GM21576 (cell line): Measurements from ENCODE around the gene KIF23.
A peak's percentile ranks its signal among the peaks of the same experiment; 100 is the strongest.
"Not testable (repeated sequence)": the region's sequence is repeated elsewhere in the genome, so short reads cannot be mapped to it uniquely, and the experiment has no call there.

Experiments used
- ATAC-seq: cut with Tn5 transposase; IDR thresholded peaks from one replicate; pipeline ENCODE4 v1.9.1; 2021; ENCODE audit warnings: mild to moderate bottlenecking, moderate library complexity; ENCODE audit not compliant: unreplicated experiment

KIF23 gene

DNA sequence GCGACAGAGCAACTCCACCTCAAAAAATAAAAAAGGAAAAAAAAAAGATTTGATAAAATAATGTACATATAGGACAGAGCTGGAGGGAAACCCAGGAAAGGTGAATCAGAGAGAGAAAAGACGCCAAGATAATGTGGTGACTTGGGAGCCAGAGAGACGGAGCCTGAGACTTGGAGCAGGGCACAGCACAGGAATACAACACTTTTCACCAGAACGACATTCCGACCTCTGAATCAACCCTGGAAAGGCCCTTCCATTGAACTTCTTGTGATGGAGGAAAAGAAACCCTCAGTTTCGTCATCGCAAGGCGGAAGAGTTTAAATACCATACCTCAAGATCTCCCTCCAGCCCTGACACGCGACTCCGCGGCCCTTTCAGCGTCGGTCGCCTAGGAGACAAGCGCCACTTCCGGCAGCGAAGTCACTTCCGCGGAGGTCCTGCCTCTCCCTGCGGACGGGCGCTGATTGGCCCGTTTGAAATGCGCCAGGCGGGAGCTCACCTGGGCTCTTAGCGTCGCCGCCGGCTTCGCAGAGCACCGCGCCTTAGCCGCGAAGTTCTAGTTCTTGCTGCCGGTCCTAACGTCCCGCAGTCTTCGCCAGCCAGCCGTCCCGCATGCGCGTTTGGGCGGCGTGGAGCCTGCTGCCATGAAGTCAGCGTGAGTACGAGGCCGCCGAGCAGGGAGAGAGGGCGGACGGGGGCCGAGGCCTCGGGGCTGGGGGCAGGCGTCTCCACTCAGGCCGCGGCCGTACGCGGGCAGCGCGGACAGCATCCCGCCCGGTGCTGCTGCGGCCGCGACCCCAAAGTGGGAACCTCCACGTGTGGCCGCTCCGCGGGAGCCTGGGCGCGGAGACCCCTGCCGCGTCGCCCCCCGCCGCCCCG lies at the start of gene KIF23:
Gene KIF23, plus strand, starts transcription at position 528 of the 879 bp plus-strand sequence. Its CDS starts 117 bp downstream, at position 645.
- ATAC-seq, result peak; percentile 93

DNA sequence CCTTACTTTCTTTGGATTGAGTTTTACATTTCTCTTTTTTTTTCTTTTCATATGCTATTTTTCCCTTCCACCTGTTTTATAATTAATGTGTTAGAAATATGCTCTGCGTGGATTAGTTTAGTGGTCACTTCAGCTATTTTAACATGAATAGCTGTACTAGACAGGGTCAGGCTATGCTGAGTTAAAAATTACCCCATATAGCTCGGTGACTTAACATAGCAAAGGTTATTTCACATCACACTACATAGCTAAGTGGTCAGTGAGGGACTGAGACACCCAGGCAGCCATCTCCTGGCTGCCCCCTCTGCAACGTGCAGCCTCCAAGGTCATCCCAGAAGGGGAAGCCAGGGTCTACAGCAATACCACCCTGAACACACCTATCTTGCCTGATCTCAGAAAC lies 46.9 kb upstream of the KIF23 start:
- no peak for ATAC-seq

DNA sequence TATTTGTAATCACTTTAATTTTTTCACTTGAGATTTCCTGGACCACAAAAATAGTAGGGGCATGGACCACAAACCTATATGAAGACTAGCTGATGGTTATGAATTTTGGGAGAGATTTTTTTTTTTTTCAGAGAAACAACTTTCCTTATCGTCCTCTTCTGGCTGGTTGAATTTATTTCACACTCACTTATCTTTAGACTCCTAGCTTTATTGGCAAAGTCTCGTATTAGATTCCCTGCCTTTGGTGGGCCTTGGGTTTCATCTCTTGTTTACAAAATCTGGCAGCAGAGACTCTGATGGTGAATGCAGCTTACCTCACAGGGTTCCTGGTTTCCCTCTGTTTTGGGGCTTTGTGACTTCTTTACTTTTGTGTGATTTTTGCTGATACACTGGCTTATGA lies 44.5 kb upstream of the KIF23 start:
- no peak for ATAC-seq

DNA sequence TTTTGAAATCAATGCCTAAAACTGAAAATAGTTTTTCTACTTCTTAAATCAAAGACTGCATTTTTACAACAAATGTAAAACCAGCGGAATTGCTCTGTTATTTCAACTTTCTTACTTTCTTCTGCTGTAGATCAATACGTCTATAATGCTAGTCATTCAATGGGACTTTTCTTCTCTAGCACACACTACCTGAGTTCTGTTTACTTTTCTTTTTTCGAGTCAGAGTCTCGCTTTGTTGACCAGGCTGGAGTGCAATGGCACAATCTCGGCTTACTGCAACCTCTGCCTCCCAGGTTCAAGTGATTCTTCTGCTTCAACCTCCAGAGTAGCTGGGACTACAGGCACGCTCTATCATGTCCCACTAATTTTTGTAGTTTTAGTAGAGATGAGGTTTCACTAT lies 40.7 kb upstream of the KIF23 start:
- ATAC-seq, result no peak

DNA sequence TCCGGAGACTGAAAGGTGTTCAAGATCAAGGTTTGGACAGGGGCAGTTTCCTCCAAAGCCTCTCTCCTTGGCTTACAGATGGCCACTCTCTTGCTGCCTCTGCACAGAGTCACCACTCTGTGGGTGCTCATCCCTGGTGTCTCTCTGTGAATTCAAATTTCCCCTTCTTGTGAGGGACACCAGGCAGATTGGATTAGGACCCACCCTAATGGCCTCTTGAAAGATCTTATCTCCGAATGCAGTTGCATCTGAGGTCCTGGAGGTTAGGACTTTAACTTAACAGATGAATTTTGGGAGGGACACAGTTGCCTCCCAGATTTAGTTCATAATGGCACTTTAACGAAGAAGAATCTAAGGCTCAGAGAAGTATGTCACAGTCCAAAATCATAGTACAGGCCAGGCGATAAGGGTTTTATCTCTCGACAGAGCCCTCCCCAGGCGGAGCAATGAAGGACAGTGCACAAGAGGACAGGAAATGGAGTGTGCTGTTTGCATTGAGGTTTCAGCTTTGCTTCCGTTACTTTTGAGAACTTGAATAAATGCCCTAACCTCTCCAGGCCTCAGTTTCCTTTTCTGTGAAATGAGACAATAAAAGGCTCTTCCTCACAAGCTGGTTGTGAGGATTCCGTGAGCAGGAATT lies 38.9 kb upstream of the KIF23 start:
- ATAC-seq, result no peak

DNA sequence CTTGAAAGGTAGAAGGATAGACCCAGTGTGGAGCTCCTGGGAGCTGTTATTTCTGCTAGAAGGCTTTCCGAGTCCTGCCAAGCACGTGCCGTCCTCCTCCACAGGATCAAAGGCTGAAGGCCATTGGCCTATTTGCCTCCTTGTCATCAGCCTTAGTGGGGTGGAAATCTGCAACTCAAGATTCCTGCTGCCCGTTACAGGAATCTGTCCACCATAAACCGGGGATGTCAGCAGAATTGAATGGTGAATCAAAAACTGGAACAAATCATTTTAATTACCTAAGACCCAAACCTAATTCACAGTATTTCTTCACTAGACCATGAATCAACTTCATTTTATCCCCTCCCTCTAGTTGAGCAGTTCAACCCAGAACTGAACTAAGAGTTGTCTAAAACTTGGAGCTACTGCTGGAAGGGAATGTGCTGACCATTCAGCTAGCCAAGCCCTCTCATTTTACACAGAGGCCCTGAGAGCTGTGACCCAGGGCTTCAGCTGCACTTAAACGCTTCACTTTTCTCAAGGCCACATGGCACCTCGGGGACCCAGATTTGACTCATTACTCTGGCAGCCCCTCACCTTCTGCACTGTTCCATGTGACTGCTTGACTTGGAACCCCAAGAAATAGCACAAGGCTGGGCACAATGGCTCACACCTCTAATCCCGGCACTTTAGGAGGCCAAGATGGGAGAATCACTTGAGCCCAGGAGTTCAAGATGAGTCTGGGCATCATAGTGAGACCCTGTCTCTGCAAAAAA lies 36.8 kb upstream of the KIF23 start:
- ATAC-seq, result no peak

DNA sequence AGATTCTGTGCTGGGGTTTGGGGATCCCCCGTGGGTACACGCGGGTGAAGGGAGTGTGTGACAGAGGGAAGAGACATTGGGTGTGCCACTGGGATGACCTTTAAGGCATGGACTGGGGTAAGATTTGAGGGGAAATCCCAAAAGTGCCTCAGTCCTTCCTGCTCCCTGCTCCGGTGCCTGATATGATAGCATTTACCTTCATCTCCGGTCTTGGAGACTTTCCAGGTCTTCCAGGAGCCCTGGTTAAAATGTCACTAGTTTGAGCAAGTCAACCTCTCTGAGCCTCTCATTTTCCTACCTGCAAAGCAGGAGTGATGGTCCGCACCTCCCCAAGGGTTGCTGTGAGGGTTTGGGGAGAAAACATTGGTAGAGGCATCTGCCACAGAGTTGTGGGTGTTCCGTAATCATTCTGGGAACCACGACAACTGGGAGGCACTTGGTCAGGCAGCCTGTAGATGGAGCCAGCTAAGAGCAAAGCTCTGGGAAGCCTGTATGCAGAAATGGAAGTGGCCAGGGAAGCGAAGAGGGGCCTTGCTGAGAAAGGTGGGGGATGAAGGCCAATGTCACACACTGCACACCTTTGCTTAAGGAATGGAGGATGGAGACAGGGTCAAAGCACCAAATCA lies 33.9 kb upstream of the KIF23 start:
- ATAC-seq, result no peak

DNA sequence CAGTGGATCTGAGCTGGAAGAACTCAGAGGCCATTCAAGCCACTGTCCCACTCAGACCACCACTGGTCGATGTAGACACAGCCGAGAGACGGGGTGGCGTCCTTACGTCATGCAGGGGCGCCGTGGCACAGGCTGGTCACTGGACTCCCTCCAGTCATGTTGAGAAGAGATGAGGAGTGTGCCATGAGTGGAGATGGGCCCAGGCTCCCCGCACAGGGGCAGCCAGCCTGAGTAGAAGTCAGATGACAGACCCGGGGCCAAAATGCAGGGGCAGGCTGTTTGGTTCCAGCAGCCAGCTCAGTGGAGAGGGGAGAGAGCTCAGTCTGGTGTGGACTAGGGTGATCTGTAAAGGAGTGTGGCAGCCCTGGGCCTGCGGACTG lies 33.4 kb upstream of the KIF23 start:
- no peak for ATAC-seq

DNA sequence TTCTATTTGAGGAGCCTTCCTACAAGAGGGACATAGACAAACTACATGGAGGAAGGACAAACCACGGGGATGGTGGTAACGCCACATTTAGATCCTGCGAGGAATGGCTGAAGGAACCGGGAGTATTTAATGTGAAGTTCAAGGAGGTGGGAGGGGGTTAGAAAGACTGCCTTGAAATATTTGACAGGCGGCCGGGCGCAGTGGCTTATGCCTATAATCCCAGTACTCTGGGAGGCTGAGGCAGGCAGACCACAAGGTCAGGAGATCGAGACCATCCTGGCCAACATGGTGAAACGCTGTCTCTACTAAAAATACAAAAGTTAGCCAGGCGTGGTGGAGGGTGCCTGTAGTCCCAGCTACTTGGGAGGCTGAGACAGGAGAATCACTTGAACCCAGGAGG lies 32.0 kb upstream of the KIF23 start:
- ATAC-seq, result not testable (repeated sequence)

DNA sequence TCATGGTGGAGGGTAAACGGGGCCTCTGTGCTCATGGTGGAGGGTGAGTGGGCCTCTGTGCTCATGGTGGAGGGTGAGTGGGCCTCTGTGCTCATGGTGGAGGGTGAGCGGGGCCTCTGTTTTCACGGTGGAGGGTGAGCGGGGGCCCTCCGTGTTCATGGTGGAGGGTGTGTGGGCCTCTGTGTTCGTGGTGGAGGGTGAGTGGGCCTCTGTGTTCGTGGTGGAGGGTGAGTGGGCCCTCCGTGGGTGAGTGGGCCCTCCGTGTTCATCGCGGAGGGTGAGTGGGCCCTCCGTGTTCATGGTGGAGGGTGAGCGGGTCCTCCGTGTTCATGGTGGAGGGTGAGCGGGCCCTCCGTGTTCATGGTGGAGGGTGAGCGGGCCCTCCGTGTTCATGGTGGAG lies 30.1 kb upstream of the KIF23 start:
- not testable (repeated sequence) for ATAC-seq

DNA sequence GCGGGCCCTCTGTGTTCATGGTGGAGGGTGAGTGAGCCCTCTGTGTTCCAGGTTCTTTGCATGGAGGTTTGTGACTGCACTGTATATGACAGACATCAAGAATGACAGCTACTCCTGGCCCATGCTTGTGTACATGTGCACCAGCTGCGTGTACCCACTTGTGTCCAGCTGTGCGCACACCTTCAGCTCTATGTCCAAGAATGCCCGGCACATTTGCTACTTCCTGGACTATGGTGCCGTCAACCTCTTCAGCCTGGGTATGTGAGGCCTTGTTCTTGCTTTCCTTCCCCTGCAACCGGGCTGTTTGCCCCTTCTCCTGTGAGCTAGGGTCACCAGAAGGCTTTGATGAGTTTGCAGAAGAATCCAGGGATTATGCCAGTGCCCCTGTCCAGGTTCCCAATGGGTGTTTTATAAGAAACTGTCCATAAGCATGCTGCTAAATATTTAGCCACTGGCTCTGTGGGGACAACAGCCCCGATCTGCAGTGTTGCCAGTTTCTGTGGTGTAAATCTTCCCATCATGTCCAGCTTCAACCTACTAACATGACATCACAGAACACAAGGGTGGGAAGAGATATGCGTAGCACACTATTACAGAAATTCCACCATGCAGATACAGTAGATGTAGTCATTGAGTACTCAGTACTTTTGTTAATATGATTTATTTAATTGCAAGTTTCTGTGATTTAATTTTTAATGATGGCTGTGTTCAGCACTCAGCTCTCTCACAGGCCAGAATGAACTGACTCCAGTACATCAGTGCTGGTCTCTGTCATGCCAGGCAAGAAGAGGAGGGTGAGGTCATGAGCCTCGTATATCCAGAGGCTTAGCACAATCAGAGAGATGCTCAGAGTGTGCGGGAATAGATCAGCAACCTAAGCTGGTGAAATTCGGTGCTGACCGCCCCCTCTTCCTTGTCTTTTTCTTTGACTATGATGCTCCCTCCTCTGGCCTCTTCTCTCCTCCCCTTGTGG lies 29.2 kb upstream of the KIF23 start:
- ATAC-seq, result no peak

DNA sequence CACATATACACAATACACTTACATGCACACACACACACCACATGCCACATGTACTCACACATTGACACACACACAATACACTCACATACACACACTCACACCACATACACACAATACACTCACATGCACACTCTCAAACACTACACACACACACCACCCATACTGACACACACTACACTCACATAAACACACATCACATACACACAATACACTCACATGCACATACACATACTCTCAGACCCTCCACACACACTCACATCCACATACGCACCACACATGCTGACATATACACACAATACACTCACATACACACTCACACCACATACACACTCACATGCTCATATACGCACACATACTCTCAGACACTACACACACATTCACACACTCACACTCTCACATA lies 28.3 kb upstream of the KIF23 start:
- ATAC-seq, result no peak

DNA sequence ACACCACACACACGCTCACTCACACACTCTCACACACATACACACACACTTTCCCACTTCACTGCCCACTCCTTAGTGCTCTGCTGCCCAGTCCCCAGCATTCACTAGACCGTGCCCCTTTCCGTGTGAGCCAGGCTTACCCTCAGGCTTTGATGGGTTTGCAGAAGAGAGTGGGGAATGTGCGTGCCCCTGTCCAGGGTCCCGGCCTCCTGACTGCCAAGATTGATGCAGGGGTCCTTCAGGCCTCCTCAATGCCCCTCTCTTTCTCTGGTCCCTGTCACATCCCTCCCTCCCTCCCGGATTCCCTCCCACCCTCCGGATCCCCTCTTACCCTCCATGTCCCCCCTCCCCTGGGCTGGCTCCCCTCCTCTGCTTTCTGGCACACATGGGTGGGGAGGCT lies 27.9 kb upstream of the KIF23 start:
- ATAC-seq, result no peak

DNA sequence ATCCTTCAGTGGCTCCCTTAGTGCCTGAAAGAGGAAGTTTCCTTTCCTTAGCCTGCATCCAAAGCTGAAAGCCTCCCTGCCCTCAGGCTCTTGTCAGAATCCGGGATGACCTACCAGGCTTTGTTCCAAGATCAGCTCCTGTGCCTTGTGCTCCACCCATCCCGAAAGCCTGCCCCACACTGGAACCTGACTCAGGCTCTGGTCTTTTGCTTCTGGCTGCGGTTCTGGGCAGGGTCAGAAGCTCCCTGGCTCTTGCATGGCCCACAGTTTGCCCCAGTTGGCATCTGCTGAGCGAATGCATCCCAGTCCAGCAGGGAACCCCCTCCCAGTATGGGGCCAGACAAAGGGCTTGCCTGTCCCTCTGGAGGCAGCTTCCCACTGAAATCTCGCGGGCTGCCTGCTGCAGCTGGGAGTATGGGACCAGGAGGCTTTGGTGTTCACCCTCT lies 25.9 kb upstream of the KIF23 start:
- no peak for ATAC-seq

DNA sequence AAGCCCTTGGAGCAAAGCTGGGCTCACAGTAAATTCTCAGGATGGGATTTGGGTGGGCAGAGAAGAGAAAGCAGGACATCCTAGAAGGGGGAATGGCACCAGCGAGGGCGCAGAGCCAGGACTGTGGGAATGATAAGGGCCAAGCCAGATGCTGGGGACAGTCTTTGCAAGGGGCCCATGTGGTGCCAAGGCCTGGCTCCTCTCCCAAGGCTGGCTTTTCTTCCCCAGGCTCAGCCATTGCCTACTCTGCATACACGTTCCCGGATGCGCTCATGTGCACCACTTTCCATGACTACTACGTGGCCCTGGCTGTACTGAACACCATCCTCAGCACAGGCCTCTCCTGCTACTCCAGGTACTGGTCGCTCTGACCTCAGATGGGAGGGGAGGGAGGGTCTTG lies 24.7 kb upstream of the KIF23 start:
- no peak for ATAC-seq

DNA sequence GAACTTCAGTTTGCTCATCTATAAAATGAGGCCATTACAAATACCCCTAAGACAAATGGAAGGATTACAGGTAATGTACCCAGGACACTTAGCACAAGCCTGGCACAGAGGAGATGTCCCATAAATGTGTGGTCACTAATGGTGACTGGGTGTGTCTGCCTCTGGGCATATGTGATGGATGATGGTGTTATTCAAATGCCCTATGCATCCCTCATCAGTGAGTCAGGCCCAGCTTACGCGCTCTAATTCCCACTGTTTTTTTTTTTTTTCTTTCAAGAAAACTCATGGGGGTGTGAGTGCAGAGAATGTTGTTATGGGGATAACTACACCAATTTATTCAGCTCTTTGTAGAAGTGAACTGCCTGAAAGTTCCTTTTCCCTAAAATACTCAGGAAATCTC lies 23.6 kb upstream of the KIF23 start:
- no peak for ATAC-seq

DNA sequence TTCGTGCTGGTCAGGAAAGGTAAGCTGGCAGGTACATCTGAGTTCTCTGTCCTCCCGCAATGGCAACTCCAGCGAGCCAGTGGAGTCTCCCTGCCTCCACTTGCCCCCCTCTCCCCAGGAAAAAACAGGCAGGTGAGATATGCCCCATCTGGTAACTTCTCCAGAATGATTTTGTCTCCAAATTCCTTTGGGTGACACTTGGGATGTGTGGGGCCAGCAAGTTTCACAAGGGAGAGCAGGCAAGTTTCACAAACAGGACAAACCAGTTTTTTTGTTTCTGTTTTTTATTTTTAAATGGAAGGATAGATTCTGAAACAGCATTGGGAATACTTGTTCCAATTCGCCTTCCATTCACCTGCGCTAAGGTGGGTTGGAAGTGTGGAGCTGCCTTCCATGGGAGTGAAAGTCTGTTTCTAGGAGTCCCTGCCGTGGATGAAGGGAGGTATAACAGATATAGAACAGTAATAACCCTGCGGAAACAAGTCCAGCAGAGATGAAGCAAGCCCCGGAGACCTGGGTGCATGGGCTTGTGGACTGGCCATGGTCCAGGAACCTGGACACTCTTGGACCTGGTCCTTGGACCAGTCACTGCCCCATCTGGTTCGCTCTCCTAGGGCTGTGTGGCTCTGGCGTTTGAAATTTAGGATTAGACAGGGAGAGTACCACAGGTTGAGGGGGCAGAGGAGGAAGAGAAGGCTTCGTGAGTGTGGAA lies 22.9 kb upstream of the KIF23 start:
- ATAC-seq, result no peak

DNA sequence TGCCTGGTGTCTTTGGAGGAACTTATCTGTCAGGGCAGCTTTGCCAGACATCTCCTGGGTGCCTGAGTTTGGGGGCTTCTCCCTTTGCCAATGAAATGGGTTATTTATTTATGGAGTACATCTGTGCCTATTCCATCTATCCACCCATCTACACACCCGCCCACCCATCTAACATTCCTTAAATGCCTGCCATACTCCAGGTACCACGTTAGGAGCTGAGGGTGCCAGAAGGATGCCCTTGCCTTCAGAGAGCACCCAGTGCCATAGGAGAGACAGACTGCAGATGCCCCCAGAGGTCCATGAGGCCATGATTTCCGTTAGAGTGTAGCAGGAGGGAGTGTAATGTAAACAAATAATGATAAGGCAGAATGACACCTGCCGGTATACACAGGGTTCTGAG lies 21.8 kb upstream of the KIF23 start:
- ATAC-seq, result no peak

DNA sequence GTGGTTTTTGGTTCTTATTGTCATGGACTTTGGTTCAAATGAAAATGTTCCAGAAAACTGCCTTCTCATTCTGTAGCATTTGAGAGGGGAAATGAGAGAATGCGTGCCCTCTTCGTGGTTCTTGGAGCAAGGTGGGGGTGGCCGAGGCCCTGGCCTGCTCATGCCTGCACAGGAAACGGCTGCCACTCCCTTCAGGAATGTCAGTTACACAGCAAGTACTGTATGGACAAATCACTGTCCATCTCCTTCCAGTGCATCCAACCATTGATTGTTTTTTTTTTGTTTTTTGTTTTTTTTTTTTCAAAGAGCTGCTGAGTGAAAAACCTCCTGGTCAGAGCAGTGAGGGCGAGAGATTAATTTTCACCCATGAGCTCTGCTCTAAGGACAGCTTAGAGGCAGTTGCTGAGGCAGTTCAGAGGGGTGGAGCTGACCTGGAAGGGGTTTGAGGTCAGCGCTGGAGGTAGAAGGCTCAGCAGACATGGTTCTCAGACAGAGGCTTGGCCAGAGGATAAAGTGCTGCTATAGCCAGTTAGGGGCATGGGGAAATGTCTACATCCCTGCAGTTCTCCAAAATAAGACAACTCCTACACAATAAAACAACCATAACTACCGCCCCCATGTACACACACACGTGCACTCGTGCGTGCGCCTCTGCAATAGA lies 20.2 kb upstream of the KIF23 start:
- no peak for ATAC-seq
